HG03439 (cell line): ENCODE results near the gene IGF2BP3.
A peak's percentile ranks its signal among the peaks of the same experiment; 100 is the strongest.
"Not testable (repeated sequence)": the region's sequence is repeated elsewhere in the genome, so short reads cannot be mapped to it uniquely, and the experiment has no call there.

Experiments used
- ATAC-seq: cut with Tn5 transposase; IDR thresholded peaks from one replicate; pipeline ENCODE4 v1.9.1; 2021; ENCODE audit warnings: mild to moderate bottlenecking, moderate library complexity; ENCODE audit not compliant: unreplicated experiment

Gene IGF2BP3

GRCh38 chr7:23426876-23427275, 43.4 kb downstream of the IGF2BP3 start:
- no peak for ATAC-seq

DNA sequence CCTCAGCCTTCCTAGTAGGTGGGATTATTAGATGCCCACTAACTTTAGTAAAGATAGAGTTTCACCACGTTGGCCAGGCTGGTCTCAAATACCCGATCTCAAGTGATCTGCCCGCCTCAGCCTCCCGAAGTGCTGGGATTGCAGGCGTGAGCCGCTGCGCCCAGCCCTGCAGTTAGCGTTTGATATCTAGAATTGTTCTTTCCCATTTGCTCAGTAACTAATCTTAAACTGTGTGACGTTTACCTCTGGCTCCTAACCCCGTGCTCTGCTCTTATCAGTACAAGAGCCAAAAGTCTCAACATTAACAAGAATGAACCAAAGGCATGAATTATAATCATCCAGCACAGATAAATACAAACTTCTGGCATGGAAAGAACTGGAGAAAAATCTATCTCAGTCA, 47.4 kb downstream of the IGF2BP3 start:
- no peak for ATAC-seq

- ATAC-seq: no peak
These were observed 47.9 kb downstream of the IGF2BP3 start for GRCh38 chr7:23422384-23422783.

DNA sequence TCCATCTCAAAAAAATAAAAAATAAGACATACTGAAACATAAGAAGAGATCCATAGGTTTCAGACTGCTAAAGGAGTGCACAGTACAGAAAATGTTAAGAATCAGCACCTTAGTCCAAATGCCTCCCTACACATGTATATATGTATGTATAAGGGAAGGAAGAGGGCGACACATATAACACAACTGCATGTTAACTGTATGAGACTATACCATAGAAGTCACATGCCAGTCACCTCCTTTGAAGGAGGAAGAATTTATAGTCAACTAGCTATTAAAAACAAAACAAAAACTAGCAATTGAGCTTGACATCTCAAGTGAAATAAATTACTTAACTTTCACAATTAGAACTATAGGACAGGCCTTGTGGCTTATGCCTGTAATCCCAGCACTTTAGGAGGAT, 50.4 kb downstream of the IGF2BP3 start:
- ATAC-seq: no peak

DNA sequence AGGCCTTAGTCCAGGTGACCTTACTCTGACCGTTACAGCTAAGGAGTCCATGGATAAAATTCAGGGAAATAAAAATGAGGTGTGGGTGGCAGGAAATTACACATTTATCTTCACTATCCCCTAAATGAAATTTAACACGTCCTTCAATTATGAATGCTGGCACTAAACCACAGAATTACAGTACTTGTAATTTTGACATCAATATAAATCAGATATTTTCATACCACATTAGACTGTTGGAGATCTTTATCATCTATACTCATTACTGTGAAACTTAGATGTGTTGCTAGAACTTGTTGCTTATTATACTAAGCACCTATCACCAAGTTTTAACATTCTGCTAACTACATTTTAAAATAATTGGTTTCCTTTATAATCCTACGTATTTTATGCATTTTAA, 51.1 kb downstream of the IGF2BP3 start:
- ATAC-seq: no peak

- ATAC-seq: no peak
These were observed 52.2 kb downstream of the IGF2BP3 start for GRCh38 chr7:23418046-23418445.

DNA sequence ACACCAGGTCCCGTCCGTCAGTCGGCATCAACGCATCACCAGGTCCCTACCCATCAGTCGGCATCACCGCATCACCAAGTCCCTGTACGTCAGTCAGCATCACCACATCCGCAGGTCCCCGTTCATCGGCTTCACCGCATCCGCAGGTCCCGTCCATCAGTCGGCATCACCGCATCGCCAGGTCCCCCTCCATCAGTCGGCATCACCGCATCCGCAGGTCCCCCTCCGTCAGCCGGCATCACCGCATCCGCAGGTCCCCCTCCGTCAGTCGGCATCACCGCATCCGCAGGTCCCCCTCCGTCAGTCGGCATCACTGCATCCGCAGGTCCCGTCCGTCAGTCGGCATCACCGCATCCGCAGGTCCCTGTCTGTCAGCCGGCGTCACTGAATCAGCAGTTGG, 55.1 kb downstream of the IGF2BP3 start:
- ATAC-seq: no peak

DNA sequence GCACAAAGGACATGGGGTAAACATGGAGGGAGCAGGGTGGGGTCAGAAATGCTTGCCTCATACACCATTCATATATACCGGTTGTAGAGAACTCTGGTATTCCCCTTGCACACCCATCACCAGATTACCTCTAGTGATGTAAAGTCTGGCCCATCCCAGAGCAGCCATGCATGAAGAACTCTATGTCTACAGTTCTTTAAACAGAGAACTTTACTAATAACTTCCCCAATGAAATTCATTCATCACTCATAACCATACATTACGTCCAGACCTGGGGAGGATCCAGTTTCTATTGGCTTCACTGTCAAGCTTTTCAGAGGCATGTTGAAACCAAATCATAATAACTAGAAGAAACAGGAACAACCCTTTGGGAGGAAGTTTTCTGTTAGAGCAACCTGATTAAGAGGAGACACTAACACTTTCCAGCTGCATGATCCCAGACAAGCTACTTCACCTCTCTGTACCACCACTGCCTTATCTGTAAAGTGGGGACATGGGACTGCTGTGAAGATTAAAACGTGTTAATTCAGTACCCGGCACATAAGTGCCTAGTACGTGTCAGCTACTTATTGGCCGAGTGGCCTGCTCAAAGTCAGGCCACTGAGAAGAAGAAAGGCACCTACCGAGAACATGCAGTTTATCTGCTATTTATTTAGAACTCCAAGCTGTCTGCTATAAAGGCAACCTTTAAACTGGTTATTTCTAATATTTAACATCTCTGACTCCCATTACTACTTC, 59.7 kb downstream of the IGF2BP3 start:
- peak; percentile 84 for ATAC-seq

- not testable (repeated sequence) for ATAC-seq
These were observed 63.7 kb downstream of the IGF2BP3 start for GRCh38 chr7:23406564-23406963.

GRCh38 chr7:23405240-23405618, 65.1 kb downstream of the IGF2BP3 start:
- no peak for ATAC-seq

DNA sequence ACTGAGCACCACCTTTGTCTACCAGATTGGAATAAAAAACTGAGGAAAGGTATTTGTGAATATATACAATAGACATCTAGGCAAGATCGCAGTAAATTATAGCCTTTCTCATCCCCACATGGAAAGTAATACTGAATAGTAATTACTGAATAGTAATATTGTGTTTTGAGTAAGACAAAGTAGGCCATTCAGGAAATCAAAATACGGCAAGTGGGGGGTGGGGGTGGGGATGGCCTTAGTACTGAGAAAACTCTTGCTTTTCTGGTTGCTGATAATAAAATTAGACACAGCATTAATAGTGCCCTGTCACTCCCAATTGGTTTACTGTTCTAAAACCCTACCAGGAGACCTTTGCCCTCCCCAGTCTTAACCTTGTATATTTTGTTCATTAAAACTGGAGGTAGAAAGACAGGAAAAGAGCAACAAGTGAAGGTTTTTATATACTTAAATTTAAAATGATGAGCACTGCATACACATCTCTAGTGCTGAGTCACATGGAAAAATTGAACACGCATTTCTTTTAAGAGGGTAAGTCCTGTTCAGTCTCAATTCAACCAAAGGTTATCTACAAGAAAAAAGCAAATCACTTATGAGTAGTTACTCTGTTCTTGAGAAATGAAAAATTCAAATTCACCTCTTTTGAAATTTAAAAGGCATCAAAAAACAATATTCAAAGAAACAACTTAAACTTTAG, 65.6 kb downstream of the IGF2BP3 start:
- no peak for ATAC-seq

GRCh38 chr7:23403970-23404369, 66.3 kb downstream of the IGF2BP3 start:
- no peak for ATAC-seq

DNA sequence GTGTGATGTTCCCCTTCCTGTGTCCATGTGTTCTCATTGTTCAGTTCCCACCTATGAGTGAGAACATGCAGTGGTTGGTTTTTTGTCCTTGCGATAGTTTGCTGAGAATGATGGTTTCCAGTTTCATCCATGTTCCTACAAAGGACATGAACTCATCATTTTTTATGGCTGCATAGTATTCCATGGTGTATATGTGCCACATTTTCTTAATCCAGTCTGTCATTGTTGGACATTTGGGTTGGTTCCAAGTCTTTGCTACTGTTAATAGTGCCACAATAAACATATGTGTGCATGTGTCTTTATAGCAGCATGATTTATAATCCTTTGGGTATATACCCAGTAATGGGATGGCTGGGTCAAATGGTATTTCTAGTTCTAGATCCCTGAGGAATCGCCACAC, 72.2 kb downstream of the IGF2BP3 start:
- not testable (repeated sequence) for ATAC-seq

- ATAC-seq: no peak
These were observed 73.0 kb downstream of the IGF2BP3 start for GRCh38 chr7:23397241-23397640.

GRCh38 chr7:23396222-23397015, 73.9 kb downstream of the IGF2BP3 start:
- no peak for ATAC-seq

- ATAC-seq: no peak
These were observed 75.7 kb downstream of the IGF2BP3 start for GRCh38 chr7:23394488-23395171.

DNA sequence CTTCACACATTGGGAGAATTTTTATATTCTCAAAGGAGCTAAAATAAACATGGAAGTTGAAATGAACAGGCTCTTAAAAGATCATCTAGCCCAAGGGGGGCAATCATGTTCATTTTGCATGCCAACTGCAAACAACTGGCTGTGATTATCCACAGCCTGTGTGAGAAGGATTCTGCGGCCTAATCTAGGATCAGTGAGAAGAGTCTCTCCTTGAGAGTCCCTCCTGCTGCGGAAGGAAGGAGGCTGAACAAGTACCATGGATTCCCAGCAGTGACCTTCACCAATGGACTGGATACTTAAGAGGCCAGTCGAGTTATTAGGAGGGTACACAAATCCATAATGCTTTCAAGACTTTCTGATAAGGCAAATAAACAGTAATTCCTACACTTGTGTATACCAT, 76.7 kb downstream of the IGF2BP3 start:
- ATAC-seq: no peak

DNA sequence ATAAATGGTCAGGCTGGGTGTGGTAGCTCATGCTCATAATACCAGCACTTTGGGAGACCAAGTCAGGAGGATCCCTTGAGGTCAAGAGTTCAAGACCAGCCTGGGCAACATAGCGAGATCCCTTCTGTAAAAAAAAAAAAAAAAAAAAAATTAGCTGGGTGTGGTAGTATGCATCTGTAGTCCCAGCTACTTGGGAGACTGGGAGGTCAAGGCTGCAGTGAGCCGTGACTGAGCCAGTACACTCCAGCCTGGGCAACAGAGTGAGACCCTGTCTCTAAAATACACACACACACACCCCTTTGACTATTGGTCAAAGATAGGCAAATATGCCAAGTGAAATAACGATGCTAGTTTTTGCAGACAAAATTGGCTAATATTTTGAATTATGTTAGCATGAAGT, 80.6 kb downstream of the IGF2BP3 start:
- no peak for ATAC-seq

- ATAC-seq: no peak
These were observed 82.7 kb downstream of the IGF2BP3 start for GRCh38 chr7:23387583-23387982.

GRCh38 chr7:23385140-23385539, 85.2 kb downstream of the IGF2BP3 start:
- ATAC-seq: no peak

- ATAC-seq: no peak
These were observed 87.1 kb downstream of the IGF2BP3 start for GRCh38 chr7:23383225-23383624.
